Islet of Langerhans (tissue), 1 donor: ENCODE results near the gene ZNF280D.

ENCODE experiments used
- FAIRE-seq: peaks from one replicate; lab custom pipeline; 2011; peaks lifted over from hg19 to GRCh38; lab: Jason Lieb, UNC

The ZNF280D gene

GRCh38 chr15:56628893-56629532 lies 104.3 kb downstream of the ZNF280D start:
- FAIRE-seq, result no peak

- no peak for FAIRE-seq
These were observed 113.4 kb downstream of the ZNF280D start for GRCh38 chr15:56619887-56620286.

- no peak for FAIRE-seq
These were observed 115.7 kb downstream of the ZNF280D start for GRCh38 chr15:56617628-56618027.

- FAIRE-seq, result no peak
These were observed 116.8 kb downstream of the ZNF280D start for GRCh38 chr15:56616551-56616950.

GRCh38 chr15:56613811-56614210 lies 119.5 kb downstream of the ZNF280D start:
- FAIRE-seq, result no peak

GRCh38 chr15:56608993-56609392 lies 124.3 kb downstream of the ZNF280D start:
- FAIRE-seq, result no peak

- no peak for FAIRE-seq
These were observed 125.0 kb downstream of the ZNF280D start for GRCh38 chr15:56608140-56608778.

GRCh38 chr15:56602253-56602652 lies 131.1 kb downstream of the ZNF280D start:
- FAIRE-seq, result no peak

GRCh38 chr15:56600380-56600779 lies 132.9 kb downstream of the ZNF280D start:
- FAIRE-seq, result no peak

GRCh38 chr15:56598991-56599390 lies 134.3 kb downstream of the ZNF280D start:
- FAIRE-seq, result no peak

GRCh38 chr15:56587686-56588085 lies 145.6 kb downstream of the ZNF280D start:
- FAIRE-seq, result no peak

GRCh38 chr15:56586206-56586605 lies 147.1 kb downstream of the ZNF280D start:
- FAIRE-seq, result no peak

- no peak for FAIRE-seq
These were observed 150.5 kb downstream of the ZNF280D start for GRCh38 chr15:56582785-56583184.
